ENCODE results near the gene AMMECR1. TPM values are rescaled to one million over a fixed set of nuclear protein-coding genes. Genes with fewer than 3 reads are reported as not detected.
"Not testable (repeated sequence)": the region's sequence is repeated elsewhere in the genome, so short reads cannot be mapped to it uniquely, and the experiment has no call there.

The AMMECR1 gene
- polyA plus RNA-seq, 1 donor from 2014 or later: 3.7 TPM

DNA sequence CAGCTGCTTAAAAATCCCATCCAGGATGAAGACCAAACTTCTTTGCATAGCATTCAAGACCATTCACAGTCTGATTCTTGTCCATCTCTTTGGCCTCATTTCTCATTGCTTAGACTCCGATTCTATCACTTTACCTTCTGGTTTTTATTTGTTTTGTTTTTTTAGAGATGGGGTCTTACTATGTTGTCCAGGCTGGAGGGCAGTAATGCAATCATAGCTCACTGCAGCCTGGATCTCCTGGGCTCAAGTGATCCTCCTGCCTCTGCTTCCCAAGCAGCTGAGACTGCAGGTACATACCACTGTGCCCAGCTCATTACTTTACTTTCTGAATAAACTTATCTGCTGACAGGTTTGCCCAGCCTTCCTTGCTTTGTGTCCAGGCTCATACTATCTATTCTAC lies 162.1 kb downstream of the AMMECR1 start:
- TF ChIP-seq POLR2AphosphoS5 (IDR thresholded peaks at IDR 0.05) (no peak), EZH2 (IDR thresholded peaks at IDR 0.05; ENCODE audit: borderline replicate concordance, insufficient read depth, low read length, poor library complexity, severe bottlenecking) (no peak), MXI1 (conservative IDR thresholded peaks at IDR 0.05; ENCODE audit: poor library complexity, severe bottlenecking) (no peak), RAD21 (conservative IDR thresholded peaks at IDR 0.05) (no peak)
- TF ChIP-seq, protein P1, sequence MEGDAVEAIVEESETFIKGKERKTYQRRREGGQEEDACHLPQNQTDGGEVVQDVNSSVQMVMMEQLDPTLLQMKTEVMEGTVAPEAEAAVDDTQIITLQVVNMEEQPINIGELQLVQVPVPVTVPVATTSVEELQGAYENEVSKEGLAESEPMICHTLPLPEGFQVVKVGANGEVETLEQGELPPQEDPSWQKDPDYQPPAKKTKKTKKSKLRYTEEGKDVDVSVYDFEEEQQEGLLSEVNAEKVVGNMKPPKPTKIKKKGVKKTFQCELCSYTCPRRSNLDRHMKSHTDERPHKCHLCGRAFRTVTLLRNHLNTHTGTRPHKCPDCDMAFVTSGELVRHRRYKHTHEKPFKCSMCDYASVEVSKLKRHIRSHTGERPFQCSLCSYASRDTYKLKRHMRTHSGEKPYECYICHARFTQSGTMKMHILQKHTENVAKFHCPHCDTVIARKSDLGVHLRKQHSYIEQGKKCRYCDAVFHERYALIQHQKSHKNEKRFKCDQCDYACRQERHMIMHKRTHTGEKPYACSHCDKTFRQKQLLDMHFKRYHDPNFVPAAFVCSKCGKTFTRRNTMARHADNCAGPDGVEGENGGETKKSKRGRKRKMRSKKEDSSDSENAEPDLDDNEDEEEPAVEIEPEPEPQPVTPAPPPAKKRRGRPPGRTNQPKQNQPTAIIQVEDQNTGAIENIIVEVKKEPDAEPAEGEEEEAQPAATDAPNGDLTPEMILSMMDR (IDR thresholded peaks at IDR 0.05; ENCODE audit: poor library complexity, severe bottlenecking): no peak
- H3K36me3 ChIP-seq (ENCODE audit: insufficient read depth, low read length): no peaks in the 10 kb centered on the region
- no peaks in the 10 kb centered on the region for H3K9me3 ChIP-seq (ENCODE audit: low read length)
- H3F3A ChIP-seq (ENCODE audit: insufficient read depth, low read length, poor library complexity, severe bottlenecking): no peaks in the 10 kb centered on the region
- H4K20me1 ChIP-seq (ENCODE audit: insufficient read depth): no peaks in the 10 kb centered on the region
- H3K9me2 ChIP-seq (ENCODE audit: insufficient read depth, low read length): no peaks in the 10 kb centered on the region
- H2AFZ ChIP-seq (ENCODE audit: low read depth, low read length): no peak overlapping the region
- no peak overlapping the region for H3K4me3 ChIP-seq (ENCODE audit: low read length)
- no peak overlapping the region for H3K9ac ChIP-seq (ENCODE audit: low read length)
- no peaks in the 10 kb centered on the region for H3K27me3 ChIP-seq (ENCODE audit: insufficient read depth, low read depth, low read length)
- H3K27ac ChIP-seq (ENCODE audit: low read length): no peak overlapping the region
- H3K79me2 ChIP-seq (replicated peaks; ENCODE audit: insufficient read depth, low read length): no peaks in the 10 kb centered on the region
- no peak overlapping the region for H3K4me2 ChIP-seq (ENCODE audit: low read length)

DNA sequence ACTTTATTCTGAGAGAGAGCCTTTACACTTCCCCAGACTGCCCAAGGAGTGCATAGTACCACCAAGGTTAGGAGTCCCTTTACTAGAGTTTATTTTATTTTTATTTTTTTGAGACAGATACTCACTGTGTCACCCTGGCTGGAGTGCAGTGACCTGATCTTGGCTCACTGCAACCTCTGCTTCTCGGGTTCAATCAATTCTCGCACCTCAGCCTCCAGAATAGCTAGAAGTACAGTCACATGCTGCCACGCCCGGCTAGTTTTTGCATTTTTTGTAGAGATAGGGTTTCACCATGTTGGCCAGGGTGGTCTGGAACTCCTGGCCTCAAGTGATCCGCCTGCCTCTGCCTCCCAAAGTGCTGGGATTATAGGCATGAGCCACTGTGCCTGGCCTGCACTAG lies 163.6 kb downstream of the AMMECR1 start:
- not testable (repeated sequence) for H4K20me1 ChIP-seq (ENCODE audit: insufficient read depth); H3K27ac ChIP-seq (ENCODE audit: low read length); H3K36me3 ChIP-seq (ENCODE audit: insufficient read depth, low read length); H3K4me3 ChIP-seq (ENCODE audit: low read length); H3K9me3 ChIP-seq (ENCODE audit: low read length); H3K27me3 ChIP-seq (ENCODE audit: insufficient read depth, low read depth, low read length); H3K9me2 ChIP-seq (ENCODE audit: insufficient read depth, low read length); H3K9ac ChIP-seq (ENCODE audit: low read length); H3F3A ChIP-seq (ENCODE audit: insufficient read depth, low read length, poor library complexity, severe bottlenecking); H3K79me2 ChIP-seq (replicated peaks; ENCODE audit: insufficient read depth, low read length); H2AFZ ChIP-seq (ENCODE audit: low read depth, low read length); H3K4me2 ChIP-seq (ENCODE audit: low read length)

DNA sequence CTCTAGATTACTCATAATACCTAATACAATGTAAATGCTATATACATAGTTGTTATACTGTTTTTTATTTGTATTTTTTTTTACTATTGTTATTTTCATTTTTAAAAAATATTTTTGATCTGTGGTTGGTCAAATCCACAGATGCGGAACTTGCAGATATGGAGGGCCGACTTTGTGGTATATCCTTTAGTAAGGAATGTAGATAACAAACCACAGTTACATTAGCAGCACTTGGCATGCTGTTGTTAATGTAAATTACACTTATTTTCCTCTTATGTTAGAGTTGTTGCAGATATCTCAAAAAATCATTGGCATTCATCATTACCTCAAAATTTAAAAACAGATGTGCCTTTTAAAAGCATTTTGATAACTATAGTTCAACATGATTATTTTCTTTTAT lies 164.0 kb downstream of the AMMECR1 start:
- Histone ChIP-seq H3K9ac (ENCODE audit: low read length) (no peak overlapping the region), H3K4me3 (ENCODE audit: low read length) (no peak overlapping the region), H4K20me1 (ENCODE audit: insufficient read depth) (no peaks in the 10 kb centered on the region), H2AFZ (ENCODE audit: low read depth, low read length) (no peak overlapping the region), H3K9me2 (ENCODE audit: insufficient read depth, low read length) (no peaks in the 10 kb centered on the region), H3K27ac (ENCODE audit: low read length) (no peak overlapping the region), H3K4me2 (ENCODE audit: low read length) (no peak overlapping the region), H3K9me3 (ENCODE audit: low read length) (no peaks in the 10 kb centered on the region), H3K36me3 (ENCODE audit: insufficient read depth, low read length) (no peaks in the 10 kb centered on the region), H3F3A (ENCODE audit: insufficient read depth, low read length, poor library complexity, severe bottlenecking) (no peaks in the 10 kb centered on the region), H3K79me2 (replicated peaks; ENCODE audit: insufficient read depth, low read length) (no peaks in the 10 kb centered on the region), H3K27me3 (ENCODE audit: insufficient read depth, low read depth, low read length) (no peaks in the 10 kb centered on the region)
- TF ChIP-seq, protein P1 (IDR thresholded peaks at IDR 0.05; ENCODE audit: poor library complexity, severe bottlenecking): no peak
- TF ChIP-seq TAF1 (IDR thresholded peaks at IDR 0.05; ENCODE audit: low read depth) (no peak), MXI1 (conservative IDR thresholded peaks at IDR 0.05; ENCODE audit: poor library complexity, severe bottlenecking) (no peak), EP300 (conservative IDR thresholded peaks at IDR 0.05; ENCODE audit: poor library complexity, severe bottlenecking) (no peak), EZH2 (IDR thresholded peaks at IDR 0.05; ENCODE audit: borderline replicate concordance, insufficient read depth, low read length, poor library complexity, severe bottlenecking) (no peak), SMC3 (conservative IDR thresholded peaks at IDR 0.05; ENCODE audit: poor library complexity) (no peak)
- TF ChIP-seq, protein P2, sequence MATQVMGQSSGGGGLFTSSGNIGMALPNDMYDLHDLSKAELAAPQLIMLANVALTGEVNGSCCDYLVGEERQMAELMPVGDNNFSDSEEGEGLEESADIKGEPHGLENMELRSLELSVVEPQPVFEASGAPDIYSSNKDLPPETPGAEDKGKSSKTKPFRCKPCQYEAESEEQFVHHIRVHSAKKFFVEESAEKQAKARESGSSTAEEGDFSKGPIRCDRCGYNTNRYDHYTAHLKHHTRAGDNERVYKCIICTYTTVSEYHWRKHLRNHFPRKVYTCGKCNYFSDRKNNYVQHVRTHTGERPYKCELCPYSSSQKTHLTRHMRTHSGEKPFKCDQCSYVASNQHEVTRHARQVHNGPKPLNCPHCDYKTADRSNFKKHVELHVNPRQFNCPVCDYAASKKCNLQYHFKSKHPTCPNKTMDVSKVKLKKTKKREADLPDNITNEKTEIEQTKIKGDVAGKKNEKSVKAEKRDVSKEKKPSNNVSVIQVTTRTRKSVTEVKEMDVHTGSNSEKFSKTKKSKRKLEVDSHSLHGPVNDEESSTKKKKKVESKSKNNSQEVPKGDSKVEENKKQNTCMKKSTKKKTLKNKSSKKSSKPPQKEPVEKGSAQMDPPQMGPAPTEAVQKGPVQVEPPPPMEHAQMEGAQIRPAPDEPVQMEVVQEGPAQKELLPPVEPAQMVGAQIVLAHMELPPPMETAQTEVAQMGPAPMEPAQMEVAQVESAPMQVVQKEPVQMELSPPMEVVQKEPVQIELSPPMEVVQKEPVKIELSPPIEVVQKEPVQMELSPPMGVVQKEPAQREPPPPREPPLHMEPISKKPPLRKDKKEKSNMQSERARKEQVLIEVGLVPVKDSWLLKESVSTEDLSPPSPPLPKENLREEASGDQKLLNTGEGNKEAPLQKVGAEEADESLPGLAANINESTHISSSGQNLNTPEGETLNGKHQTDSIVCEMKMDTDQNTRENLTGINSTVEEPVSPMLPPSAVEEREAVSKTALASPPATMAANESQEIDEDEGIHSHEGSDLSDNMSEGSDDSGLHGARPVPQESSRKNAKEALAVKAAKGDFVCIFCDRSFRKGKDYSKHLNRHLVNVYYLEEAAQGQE (IDR thresholded peaks at IDR 0.05; ENCODE audit: borderline replicate concordance): no peak

Data from neural cell (in vitro differentiated cells).